ENCODE data around the gene C12orf42.

C12orf42 gene

GRCh38 chr12:103501447-103501846 is 5.7 kb upstream of the C12orf42 start:
- Histone ChIP-seq H3K27ac (ENCODE audit: poor library complexity, severe bottlenecking) (no peak overlapping the region), H3K4me1 (ENCODE audit: insufficient read depth, poor library complexity, severe bottlenecking) (no peaks in the 10 kb centered on the region), H3K36me3 (ENCODE audit: low read depth) (no peaks in the 10 kb centered on the region), H3K4me3 (ENCODE audit: severe bottlenecking) (no peak overlapping the region), H3K9me3 (ENCODE audit: severe bottlenecking) (no peaks in the 10 kb centered on the region), H3K27me3 (ENCODE audit: insufficient read depth, poor library complexity, severe bottlenecking) (no peaks in the 10 kb centered on the region)
- DNase-seq (ENCODE audit: low spot score) = no peak
- no peak for TF ChIP-seq CTCF (IDR thresholded peaks at IDR 0.05; ENCODE audit: poor library complexity, severe bottlenecking)
- ATAC-seq (ENCODE audit: low read depth) = no peak

GRCh38 chr12:103499571-103499970 is 3.8 kb upstream of the C12orf42 start:
- Histone ChIP-seq H3K4me1 (ENCODE audit: insufficient read depth, poor library complexity, severe bottlenecking) (no peaks in the 10 kb centered on the region), H3K27me3 (ENCODE audit: insufficient read depth, poor library complexity, severe bottlenecking) (peaks cover 10% of the 10 kb centered on the region), H3K36me3 (ENCODE audit: low read depth) (no peaks in the 10 kb centered on the region), H3K4me3 (ENCODE audit: severe bottlenecking) (no peak overlapping the region), H3K27ac (ENCODE audit: poor library complexity, severe bottlenecking) (no peak overlapping the region), H3K9me3 (ENCODE audit: severe bottlenecking) (no peaks in the 10 kb centered on the region)
- no peak for ATAC-seq (ENCODE audit: low read depth)
- DNase-seq (ENCODE audit: low spot score) = no peak
- TF ChIP-seq CTCF (IDR thresholded peaks at IDR 0.05; ENCODE audit: poor library complexity, severe bottlenecking) = no peak

- Histone ChIP-seq H3K27me3 (ENCODE audit: insufficient read depth, poor library complexity, severe bottlenecking) (peaks cover 16% of the 10 kb centered on the region), H3K27ac (ENCODE audit: poor library complexity, severe bottlenecking) (no peak overlapping the region), H3K36me3 (ENCODE audit: low read depth) (no peaks in the 10 kb centered on the region), H3K4me1 (ENCODE audit: insufficient read depth, poor library complexity, severe bottlenecking) (no peaks in the 10 kb centered on the region), H3K9me3 (ENCODE audit: severe bottlenecking) (no peaks in the 10 kb centered on the region), H3K4me3 (ENCODE audit: severe bottlenecking) (no peak overlapping the region)
- ATAC-seq (ENCODE audit: low read depth) (no peak), DNase-seq (ENCODE audit: low spot score) (no peak)
- TF ChIP-seq CTCF (IDR thresholded peaks at IDR 0.05; ENCODE audit: poor library complexity, severe bottlenecking) = no peak
These were observed 3.2 kb upstream of the C12orf42 start for GRCh38 chr12:103498990-103499389.

GRCh38 chr12:103494734-103495468 is 867 bp downstream of the C12orf42 start:
- no peak for TF ChIP-seq CTCF (IDR thresholded peaks at IDR 0.05; ENCODE audit: poor library complexity, severe bottlenecking)
- Histone ChIP-seq H3K27ac (ENCODE audit: poor library complexity, severe bottlenecking) (no peak overlapping the region), H3K27me3 (ENCODE audit: insufficient read depth, poor library complexity, severe bottlenecking) (peaks cover 19% of the 10 kb centered on the region), H3K4me1 (ENCODE audit: insufficient read depth, poor library complexity, severe bottlenecking) (no peaks in the 10 kb centered on the region), H3K36me3 (ENCODE audit: low read depth) (no peaks in the 10 kb centered on the region), H3K9me3 (ENCODE audit: severe bottlenecking) (no peaks in the 10 kb centered on the region), H3K4me3 (ENCODE audit: severe bottlenecking) (no peak overlapping the region)
- ATAC-seq (ENCODE audit: low read depth) (peak; percentile 15; the same call in 1 of the 3 replicates), DNase-seq (ENCODE audit: low spot score) (no peak)

- TF ChIP-seq CTCF (IDR thresholded peaks at IDR 0.05; ENCODE audit: poor library complexity, severe bottlenecking) = no peak
- no peaks in the 10 kb centered on the region for H3K9me3 ChIP-seq (ENCODE audit: severe bottlenecking)
- H3K36me3 ChIP-seq (ENCODE audit: low read depth) = no peaks in the 10 kb centered on the region
- peaks cover 19% of the 10 kb centered on the region for H3K27me3 ChIP-seq (ENCODE audit: insufficient read depth, poor library complexity, severe bottlenecking)
- H3K27ac ChIP-seq (ENCODE audit: poor library complexity, severe bottlenecking) = no peak overlapping the region
- DNase-seq (ENCODE audit: low spot score) = no peak
- no peaks in the 10 kb centered on the region for H3K4me1 ChIP-seq (ENCODE audit: insufficient read depth, poor library complexity, severe bottlenecking)
- no peak overlapping the region for H3K4me3 ChIP-seq (ENCODE audit: severe bottlenecking)
- ATAC-seq (ENCODE audit: low read depth) = no peak
These were observed 1.6 kb downstream of the C12orf42 start for GRCh38 chr12:103494051-103494733.

Data from RWPE2 (cell line).